ENCODE data around the gene FICD. TPM values are rescaled to one million over a fixed set of nuclear protein-coding genes. Genes with fewer than 3 reads are reported as not detected.

Gene FICD
- 2.8 to 3.4 TPM (median 3.1 TPM) in 5 replicates for total RNA-seq (2022; extraction: Qiagen RNA extraction; ENCODE audit: low read depth)

GRCh38 chr12:108514973-108515814, at the start of gene FICD:
TSS of gene FICD (plus strand) at chr12:108515277. CDS start at chr12:108516973, 1,696 bp downstream.

GRCh38 chr12:108560752-108561719, 46.0 kb downstream of the FICD start, which contains the start of gene SART3:
TSS of gene SART3 (minus strand) at chr12:108561173. CDS start at chr12:108561154, 19 bp downstream.

GRCh38 chr12:108562348-108563135, 47.5 kb downstream of the FICD start, which contains the start of gene ISCU:
TSS of gene ISCU (plus strand) at chr12:108562596. CDS start at chr12:108562623, 27 bp downstream.

Other genes starting within 250 kb of the FICD start
- 0.05 TPM in 2 of 5 replicates, not detected in the others for gene CMKLR1, start 176.0 kb upstream of the FICD start, total RNA-seq (2022; extraction: Qiagen RNA extraction; ENCODE audit: low read depth)
- 36.2 to 43.5 TPM (median 40.9 TPM) in 5 replicates for gene SART3, start 45.9 kb downstream of the FICD start, total RNA-seq (2022; extraction: Qiagen RNA extraction; ENCODE audit: low read depth)
- 89.2 to 99.6 TPM (median 94.8 TPM) in 5 replicates for gene ISCU, start 47.3 kb downstream of the FICD start, total RNA-seq (2022; extraction: Qiagen RNA extraction; ENCODE audit: low read depth)
- 0.05 to 0.16 TPM (median 0.15 TPM) in 3 of 5 replicates, not detected in the others for gene TMEM119, start 82.8 kb downstream of the FICD start, total RNA-seq (2022; extraction: Qiagen RNA extraction; ENCODE audit: low read depth)
- 0.63 to 1.1 TPM (median 1.1 TPM) in 5 replicates for gene SELPLG, start 118.6 kb downstream of the FICD start, total RNA-seq (2022; extraction: Qiagen RNA extraction; ENCODE audit: low read depth)
- 149 to 199 TPM (median 186 TPM) in 5 replicates for gene CORO1C, start 216.2 kb downstream of the FICD start, total RNA-seq (2022; extraction: Qiagen RNA extraction; ENCODE audit: low read depth)

Data from A549 treated with GW870086 at 1 μM for 4 hours (cell line).